Endothelial cell of hepatic sinusoid (primary cell): ENCODE measurements around the gene SLC45A2.
"Not testable (repeated sequence)": the region's sequence is repeated elsewhere in the genome, so short reads cannot be mapped to it uniquely, and the experiment has no call there.

ENCODE experiments used
- in situ Hi-C: cut with HindIII; loops from 2 replicates; pipeline ENCODE4 v1.10.0; 2017; ENCODE audit warnings: low sequenced_read_pairs

The SLC45A2 gene

DNA sequence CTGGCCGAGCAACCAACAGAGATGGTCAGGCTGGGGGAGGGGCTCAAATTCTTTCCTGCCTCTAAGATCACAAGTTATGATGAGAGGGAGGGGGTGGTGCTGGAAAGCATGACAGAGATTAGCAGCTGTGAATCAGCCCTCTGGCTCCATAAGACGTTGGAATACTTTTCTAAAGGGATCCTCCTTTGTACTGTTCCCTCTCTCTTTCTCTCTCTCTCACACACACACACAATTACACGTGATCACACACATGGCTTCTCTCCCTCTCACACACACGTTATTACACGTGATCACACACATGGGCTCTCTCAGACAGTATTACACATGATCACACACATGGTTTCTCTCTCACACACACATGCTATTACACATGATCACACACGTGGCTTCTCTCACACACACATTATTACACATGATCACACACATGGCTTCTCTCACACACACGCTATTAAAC lies at the start of gene SLC45A2:
Gene SLC45A2 (minus strand): TSS at position 23 of the 454 bp plus-strand sequence. CDS start 110 bp downstream, outside the sequence.
- in situ Hi-C loops = no loop called here

DNA sequence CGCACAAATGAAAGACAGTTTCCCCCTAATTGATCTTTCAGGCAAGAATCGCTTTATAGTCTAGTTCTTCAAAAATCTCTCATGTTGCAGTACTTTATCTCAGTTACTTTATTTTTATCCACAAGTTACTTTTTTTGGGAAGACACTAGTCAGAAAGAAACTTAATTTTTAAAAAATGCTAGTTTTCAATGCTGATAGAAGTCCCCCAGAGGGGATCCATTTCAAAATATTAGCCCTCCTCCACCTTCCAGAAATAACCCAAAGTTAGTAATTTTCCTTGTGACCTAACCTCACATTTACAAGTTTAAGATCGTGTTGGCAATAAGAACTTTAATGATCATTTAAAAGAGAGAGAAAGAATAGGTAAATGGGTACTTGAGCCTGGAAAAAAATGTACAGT lies 47.5 kb upstream of the SLC45A2 start:
- in situ Hi-C loops = no loop called here

DNA sequence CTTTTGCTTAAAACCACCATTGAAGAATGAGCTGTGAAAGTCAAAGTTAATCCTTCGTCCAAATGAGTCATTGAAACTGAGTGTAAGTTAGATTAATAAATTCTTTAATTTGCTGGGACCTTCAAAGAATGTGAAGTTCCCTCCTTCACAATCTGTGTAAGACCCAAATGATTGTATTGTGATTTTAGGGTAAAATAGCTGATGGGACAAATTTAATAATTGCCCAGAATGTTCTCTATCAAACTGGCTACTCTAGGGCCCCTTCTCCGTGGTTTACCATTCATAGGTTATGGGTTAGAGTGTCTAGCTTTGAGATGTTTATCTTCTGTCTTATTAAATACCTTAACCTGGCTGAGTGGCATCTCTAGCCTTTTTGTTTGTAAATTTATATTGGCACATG lies 46.6 kb upstream of the SLC45A2 start:
- in situ Hi-C loops = no loop called here

DNA sequence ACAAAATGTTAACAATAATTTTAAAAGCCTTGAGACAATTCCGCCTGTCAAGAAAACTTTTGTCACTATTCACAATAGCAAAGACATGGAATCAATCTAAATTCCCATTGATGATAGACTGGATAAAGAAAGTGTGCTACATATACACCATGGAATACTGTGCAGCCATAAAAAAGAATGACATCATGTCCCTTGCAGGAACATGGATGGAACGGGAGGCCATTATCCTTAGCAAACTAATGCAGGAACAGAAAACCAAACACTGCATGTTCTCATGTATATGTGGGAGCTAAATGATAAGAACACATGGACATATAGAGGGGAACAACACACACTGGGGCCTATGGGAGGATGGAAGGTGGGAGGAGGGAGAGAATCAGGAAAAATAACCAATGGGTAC lies 46.1 kb upstream of the SLC45A2 start:
- in situ Hi-C loops = not testable (repeated sequence)

DNA sequence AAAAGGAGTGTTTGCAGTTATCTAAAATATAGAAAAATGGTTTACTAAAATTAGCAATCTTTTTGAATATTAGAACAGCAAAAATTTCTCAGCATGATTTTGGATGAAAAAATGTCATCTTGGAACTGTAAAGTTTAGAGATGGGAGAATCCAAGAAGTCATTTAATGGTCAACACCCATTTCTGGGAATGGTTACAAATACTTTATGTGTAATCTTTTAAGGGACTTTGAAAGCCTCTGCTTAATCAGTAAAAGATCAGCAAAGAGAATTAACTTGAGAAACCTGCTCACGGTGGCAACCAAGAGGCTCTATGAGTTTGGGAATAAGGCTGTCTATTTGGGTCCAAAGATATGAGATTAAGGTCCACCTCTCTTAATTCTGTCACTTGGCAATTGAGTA lies 45.6 kb upstream of the SLC45A2 start:
- in situ Hi-C loops = no loop called here

- in situ Hi-C loops = no loop called here
Measured at GRCh38 chr5:34028349-34028748, 43.9 kb upstream of the SLC45A2 start.

DNA sequence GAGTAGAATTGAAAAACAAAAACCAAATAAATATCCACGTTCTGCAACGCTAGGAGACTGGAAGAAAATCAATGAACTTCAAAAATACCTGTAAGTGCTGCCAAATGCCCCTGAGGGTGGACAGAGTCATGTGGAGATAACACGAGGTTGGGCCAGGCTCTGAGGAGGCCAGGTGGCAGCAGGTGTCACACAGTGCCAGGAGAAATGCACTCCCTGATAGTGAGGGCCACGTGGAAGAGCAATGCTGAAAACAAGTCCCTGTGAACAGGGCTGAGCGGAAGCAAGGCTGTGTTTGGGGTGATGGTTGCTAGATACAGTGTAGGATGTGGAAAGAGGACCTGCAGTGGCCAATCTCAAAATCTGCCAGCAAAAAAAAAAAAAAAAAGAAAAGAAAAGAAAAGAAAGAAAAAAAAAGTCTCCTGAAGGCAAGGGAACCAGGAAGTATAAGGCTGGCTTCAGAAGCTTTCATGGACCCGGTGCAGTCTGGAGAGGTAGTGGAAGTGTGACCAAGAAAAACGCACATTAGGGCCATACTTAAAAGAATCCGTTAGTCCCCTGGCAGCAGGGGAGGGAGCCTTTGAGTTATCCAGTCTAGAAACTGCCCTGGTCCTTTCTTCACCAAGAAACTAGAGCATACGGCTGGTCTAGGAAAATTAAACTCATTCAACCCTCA lies 41.7 kb upstream of the SLC45A2 start:
- in situ Hi-C loops = no loop called here

DNA sequence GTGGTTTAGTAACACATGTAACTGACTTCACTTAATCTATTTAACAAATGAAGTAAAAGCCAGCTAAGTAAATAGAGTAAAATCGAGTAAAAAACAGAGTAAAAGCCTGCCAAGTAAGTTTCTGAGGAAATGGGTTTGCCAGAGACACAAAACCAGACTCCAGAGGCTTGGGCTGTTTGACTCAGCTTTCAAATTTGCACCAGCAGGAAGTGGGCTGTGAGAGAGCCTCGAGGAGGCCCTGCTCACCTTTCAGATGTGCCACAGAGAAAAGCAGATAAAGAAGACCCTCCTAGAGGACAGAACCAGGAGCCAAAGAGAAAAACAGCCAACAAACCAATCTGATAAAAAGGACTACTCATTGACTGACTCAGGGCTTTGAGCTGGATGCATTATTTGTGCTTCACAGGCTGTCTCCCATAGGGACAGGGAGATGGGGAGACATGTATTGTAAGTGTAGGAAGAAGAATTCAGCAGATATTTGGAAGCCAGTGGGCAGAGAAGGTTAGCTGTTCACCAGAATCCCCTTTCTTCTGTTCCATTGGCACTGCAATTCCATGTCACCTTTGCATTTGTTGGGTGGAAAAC lies 37.7 kb upstream of the SLC45A2 start:
- in situ Hi-C loops = no loop called here

GRCh38 chr5:34021334-34021733 lies 36.8 kb upstream of the SLC45A2 start:
- in situ Hi-C loops = no loop called here

DNA sequence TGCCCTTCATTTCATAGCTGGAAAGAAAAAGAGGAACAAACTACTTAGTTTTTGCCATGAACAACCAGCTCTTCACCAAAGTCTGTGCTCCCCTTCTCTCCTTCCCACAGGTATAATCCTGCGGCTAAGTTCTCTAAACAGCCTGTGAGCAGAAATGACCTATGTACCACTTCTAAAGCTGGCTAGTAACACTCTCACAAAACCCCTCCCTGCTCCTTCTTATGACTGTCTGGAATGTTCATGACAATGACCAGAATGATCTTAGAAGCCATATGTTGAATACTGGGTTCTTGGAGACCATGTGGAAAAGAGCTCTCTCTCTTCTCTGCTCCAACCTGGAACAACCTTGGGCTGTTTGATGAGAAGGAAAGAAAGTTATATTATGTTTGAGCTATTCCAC lies 36.2 kb upstream of the SLC45A2 start:
- in situ Hi-C loops = no loop called here

- in situ Hi-C loops = no loop called here
Measured at GRCh38 chr5:34017254-34017653, 32.8 kb upstream of the SLC45A2 start.

- in situ Hi-C loops = no loop called here
Measured at GRCh38 chr5:34016750-34017149, 32.3 kb upstream of the SLC45A2 start.

GRCh38 chr5:34016222-34016621 lies 31.7 kb upstream of the SLC45A2 start:
- in situ Hi-C loops = no loop called here

DNA sequence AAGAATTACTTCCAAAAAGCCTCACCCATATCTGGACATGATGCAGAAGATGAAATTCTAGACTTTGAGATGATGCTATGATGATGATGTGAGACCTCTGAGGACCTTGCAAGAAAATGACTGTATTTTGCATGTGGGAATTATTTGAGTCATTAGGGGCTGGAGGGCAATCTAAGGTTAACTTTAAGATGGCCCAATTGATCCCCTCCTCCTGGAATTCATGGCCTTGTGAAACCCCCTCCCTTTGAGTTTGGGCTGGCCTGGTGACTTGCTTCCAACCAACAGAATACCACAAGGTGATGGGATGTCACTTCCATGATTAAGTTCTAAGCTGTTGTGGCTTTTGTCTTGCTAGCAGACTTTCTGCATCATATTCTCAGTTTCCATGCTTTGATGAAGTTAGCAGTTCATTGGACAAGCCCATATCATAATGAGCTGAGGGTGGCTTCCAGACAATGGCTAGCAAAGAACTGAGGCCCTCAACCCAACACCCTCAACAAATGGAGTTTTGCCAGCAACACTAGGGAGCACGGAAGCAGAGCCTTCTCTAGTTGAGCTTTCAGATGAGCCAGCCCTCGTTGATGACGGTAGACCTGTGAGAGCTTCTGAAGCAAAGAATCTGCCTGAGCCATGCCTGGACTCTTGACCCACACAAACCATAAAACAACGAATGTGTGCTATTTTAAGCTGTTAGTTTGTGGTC lies 30.8 kb upstream of the SLC45A2 start:
- in situ Hi-C loops = no loop called here

- in situ Hi-C loops = no loop called here
Measured at GRCh38 chr5:34014626-34015025, 30.1 kb upstream of the SLC45A2 start.

DNA sequence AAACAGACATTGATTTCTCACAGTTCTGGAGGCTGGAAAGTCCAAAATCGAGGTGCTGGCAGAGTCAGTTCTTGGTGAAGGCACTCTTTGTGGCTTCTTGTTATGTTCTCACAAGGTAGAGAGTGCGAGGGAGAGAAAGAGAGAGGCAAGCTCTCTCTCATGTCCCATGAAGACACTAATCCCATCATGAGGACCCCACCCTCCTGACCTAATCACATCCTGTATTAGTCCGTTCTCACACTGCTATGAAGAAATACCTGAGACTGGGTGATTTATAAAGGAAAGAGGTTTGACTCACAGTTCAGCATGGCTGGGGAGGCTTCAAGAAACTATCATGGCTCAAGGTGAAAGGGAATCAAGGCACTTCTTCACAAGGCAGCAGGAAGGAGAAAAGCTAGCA lies 29.1 kb upstream of the SLC45A2 start:
- in situ Hi-C loops = no loop called here

DNA sequence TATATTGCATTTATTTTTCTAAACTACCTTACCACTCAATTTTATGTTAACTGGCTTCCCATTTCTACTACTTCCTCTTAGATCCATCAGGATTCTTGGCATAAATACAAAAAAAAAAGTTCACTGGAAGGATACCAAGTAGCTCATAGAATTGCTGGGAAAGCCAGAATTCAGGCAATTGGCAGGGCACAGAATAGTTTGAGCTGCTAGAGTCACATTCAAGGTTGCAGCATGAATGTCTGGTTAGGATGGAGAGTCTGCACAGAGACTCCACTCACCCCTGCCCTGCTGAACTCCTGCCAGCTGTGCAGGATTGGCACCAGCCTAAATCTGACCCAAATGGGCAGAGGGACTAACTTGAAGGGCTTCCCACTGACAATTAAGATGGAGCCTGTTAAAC lies 28.3 kb upstream of the SLC45A2 start:
- in situ Hi-C loops = no loop called here

DNA sequence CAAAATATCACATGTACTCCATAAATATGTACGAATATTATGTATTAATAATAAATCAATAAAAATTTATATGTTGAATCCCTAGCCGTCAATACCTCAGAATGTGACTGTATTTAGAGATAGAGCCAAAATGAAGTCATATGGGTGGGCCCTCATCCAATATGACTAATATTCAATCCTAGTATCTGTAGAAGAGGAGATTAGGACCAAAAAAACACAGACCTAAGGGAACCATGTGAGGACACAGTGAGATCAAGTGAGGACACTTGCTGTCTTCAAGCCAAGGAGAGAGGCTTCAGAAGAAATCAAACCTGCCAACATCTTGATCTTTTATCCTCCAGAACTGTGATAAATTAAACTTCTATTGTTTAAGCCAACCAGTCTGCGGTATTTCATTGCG lies 27.0 kb upstream of the SLC45A2 start:
- in situ Hi-C loops = no loop called here

DNA sequence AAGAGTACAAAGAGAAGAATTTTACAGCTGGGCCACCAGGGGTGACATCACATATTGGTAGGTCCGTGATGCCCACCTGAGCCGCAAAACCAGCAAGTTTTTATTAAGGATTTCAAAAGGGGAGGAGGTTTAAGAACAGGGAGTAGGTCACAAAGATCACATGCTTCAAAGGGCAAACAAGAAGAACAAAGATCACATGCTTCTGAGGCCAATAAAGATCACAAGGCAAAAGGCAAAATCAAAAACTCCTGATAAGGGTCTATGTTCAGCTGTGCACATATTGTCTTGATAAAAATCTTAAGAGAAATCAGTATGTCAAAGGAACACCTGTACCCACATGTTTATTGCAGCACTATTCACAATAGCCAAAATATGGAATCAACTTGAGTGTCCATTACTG lies 25.7 kb upstream of the SLC45A2 start:
- in situ Hi-C loops = not testable (repeated sequence)

DNA sequence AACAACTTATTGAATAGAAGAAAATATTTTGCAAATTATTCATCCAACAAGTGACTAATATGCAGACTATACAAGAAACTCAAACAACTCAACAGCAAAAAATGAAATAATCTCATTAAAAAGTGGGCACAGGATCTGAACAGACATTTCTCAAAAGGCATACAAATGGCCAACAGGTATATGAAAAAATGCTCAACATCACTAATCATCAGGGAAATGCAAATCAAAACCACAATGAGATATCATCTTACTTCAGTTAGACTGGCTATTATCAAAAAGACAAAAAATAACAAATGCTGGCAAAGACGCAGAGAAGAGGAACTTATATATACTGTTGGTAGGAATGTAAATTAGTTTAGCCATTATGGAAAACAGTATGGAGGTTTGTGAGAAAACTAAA lies 25.1 kb upstream of the SLC45A2 start:
- in situ Hi-C loops = no loop called here

DNA sequence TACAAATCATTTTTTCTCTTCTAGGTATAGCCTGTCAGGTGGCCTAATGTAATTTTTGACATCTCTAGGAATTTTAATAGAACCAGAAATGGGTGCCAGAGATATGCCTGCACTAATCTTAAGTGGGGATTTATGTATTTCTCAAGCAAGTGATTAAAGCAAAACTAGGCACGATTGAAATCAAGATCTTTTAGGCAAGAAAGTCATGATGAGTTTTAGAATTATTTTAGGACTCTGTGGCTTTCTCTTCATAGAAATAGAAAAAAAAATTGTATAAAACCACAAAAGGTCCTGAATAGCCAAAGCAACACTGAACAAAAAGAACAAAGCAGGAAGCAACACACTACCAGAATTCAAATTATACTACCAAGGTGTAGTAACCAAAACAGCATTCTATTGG lies 24.3 kb upstream of the SLC45A2 start:
- in situ Hi-C loops = no loop called here
